DMS153 treated with DMSO at 0.1 percent for 48 hours (cell line): ENCODE measurements around the gene ASIP.

Source experiments
- DNase-seq: peaks from one replicate; lab custom pipeline; 2025; ENCODE audit not compliant: unreplicated experiment; lab: John Stamatoyannopoulos, UW

Gene ASIP

GRCh38 chr20:34310481-34311117 is 69.4 kb downstream of the ASIP start:
- DNase-seq: no peak

GRCh38 chr20:34311118-34312023 is 70.1 kb downstream of the ASIP start:
- peak; percentile 32 for DNase-seq

- no peak for DNase-seq
Measured at GRCh38 chr20:34312024-34312460, 70.8 kb downstream of the ASIP start.

GRCh38 chr20:34312544-34313217 is 71.5 kb downstream of the ASIP start:
- DNase-seq: peak; percentile 90

GRCh38 chr20:34315236-34315635 is 74.0 kb downstream of the ASIP start:
- no peak for DNase-seq

- DNase-seq: no peak
Measured at GRCh38 chr20:34316196-34316814, 75.1 kb downstream of the ASIP start.
